ENCODE data around the gene ZNF487.
"Not testable (repeated sequence)": the region's sequence is repeated elsewhere in the genome, so short reads cannot be mapped to it uniquely, and the experiment has no call there.

ZNF487 gene

GRCh38 chr10:43437141-43437870, 395 bp downstream of the ZNF487 start:
- no peak for DNase-seq (ENCODE audit: low read depth)

- no peak for DNase-seq (ENCODE audit: low read depth)
These were observed 3.7 kb downstream of the ZNF487 start for GRCh38 chr10:43440463-43441134.

DNA sequence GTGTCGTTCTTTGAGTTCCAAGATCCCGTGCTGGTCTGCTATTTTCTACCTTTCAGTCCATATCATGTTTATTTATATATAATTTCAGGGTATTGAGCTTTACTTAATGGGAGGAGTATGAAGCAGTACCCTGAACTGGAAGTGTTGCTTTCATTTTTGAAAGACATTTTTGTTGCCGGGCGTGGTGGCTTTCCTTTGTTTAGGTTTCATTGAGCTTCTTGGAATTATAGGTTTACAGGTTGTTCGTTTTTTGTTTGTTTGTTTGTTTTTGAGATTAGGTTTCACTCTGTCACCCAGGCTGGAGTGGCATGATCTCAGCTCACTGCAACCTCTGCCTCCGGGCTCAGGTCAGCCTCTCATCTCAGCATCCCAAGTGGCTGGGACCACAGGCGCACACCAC, 7.4 kb downstream of the ZNF487 start:
- no peak for DNase-seq (ENCODE audit: low read depth)

GRCh38 chr10:43444897-43445466, 8.1 kb downstream of the ZNF487 start:
- DNase-seq (ENCODE audit: low read depth) = no peak

GRCh38 chr10:43446219-43447017, 9.5 kb downstream of the ZNF487 start:
- not testable (repeated sequence) for DNase-seq (ENCODE audit: low read depth)

- DNase-seq (ENCODE audit: low read depth) = no peak
These were observed 11.8 kb downstream of the ZNF487 start for GRCh38 chr10:43448742-43449141.

- DNase-seq (ENCODE audit: low read depth) = no peak
These were observed 15.5 kb downstream of the ZNF487 start for GRCh38 chr10:43452356-43452914.

DNA sequence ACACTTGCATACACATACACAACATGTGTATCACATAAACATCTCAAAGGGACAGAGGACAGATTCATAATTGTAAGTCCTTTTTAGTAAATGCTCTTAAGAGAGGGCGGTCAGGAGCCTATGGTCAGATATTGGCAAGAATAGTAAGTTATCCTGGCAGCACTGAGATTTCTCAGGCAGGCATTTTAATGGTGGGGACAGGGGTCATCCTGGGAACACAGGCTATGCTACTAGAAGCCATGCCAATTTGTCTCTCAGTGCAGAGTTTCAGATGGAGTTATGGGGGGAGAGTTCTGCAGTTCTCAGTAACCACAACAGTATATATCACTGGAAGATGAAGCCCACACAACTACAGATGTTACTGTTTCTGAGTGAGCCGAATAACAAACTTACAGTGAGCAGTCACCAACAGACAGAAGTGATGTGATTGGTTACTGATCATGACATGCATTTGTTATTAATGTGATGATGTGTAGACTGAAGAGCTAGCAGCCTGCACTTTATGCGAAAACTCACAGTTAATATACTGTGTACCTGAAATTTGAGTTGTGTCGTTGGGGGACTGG, 16.4 kb downstream of the ZNF487 start:
- DNase-seq (ENCODE audit: low read depth) = no peak

- not testable (repeated sequence) for DNase-seq (ENCODE audit: low read depth)
These were observed 17.1 kb downstream of the ZNF487 start for GRCh38 chr10:43454025-43454424.

DNA sequence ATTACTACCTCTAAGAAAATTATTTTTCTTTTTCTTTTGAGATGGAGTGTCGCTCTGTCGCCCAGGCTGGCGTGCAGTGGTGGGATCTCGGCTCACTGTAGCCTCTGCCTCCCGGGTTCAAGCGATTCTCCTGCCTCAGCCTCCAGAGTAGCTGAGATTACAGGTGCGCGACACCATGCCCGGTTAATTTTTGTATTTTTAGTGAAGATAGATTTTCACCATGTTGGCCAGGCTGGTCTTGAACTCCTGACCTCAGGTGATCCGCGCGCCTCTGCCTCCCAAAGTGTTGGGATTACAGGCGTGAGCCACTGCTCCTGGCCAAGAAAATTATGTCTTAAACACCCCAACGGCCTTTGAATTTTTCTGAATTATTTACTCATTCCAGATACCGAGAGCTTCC, 19.6 kb downstream of the ZNF487 start:
- DNase-seq (ENCODE audit: low read depth) = not testable (repeated sequence)

GRCh38 chr10:43458227-43458626, 21.3 kb downstream of the ZNF487 start:
- no peak for DNase-seq (ENCODE audit: low read depth)

DNA sequence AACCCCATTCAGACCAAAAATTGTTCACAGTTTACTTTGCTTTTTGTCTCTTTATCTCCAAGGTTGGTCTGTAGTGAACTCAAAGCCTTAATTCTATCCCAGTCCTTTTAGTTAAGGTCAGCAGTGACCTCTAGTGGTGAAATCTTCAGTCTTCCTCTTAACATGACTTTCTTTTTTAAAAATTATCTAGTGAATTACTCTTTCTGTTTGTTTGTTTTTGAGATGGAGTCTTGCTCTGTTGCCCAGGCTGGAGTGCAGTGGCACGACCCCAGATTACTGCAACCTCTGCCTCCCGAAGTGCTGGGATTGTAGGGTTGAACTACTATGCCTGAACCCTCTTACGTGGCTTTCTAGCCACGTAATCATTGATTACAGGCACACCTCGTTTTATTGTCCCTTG, 25.0 kb downstream of the ZNF487 start:
- no peak for DNase-seq (ENCODE audit: low read depth)

GRCh38 chr10:43465086-43465735, 28.3 kb downstream of the ZNF487 start:
- not testable (repeated sequence) for DNase-seq (ENCODE audit: low read depth)

- not testable (repeated sequence) for DNase-seq (ENCODE audit: low read depth)
These were observed 28.8 kb downstream of the ZNF487 start for GRCh38 chr10:43465736-43466120.

GRCh38 chr10:43471146-43471545, 34.2 kb downstream of the ZNF487 start:
- no peak for DNase-seq (ENCODE audit: low read depth)

DNA sequence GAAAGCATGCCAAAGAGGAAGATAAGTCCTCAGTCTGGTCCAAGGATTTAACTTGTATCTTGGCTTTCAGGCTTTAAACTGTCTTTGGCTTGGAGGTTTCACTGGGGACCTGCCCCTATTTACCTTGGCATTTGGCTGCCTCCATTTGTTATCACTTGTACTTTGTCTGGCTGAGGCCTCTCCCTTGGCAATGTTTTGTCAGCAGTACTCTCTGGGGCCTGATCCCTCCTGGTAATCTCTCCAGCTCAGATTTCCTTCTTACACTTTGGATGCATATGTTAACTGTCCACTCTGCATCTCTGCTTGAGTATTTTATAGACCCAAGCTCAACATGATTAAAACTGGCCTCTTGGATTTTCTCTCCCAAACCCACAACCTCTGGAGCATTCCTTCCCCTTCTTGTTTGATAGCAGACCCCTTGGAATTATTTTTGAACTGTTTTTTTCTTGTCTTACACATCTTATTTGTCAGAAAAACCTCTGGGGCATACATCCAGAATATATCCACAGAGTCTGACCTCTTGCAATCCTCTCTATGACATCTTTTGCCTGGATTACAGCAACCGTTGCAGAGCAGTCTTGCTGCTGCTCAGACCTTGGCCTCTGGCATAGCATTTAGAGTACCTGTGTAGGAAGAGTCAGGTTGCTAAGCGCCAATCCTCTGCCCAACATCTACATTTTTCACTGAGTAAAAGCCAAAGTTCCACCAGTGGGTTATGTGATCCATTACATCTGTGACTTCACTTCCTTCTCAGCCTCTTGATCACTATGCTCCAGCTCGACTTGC, 35.2 kb downstream of the ZNF487 start:
- no peak for DNase-seq (ENCODE audit: low read depth)

DNA sequence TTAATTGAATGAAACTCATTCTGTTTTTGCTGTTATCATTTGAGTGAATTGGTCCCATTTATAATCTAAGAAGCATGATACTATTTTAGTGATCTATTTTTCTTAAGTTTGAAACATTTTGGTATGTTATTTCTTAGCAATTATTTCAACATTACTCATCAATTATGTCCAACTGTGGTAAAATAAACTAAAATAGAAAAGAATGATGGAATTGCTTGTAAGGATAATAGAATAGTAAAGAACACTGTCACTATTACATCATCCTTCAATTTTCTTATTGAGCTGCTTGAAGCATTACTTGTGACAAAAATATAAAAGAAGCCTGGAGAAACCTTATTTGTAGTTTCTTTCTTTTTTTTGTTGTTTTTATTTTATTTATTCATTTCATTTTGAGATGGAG, 42.4 kb downstream of the ZNF487 start:
- no peak for DNase-seq (ENCODE audit: low read depth)

DNA sequence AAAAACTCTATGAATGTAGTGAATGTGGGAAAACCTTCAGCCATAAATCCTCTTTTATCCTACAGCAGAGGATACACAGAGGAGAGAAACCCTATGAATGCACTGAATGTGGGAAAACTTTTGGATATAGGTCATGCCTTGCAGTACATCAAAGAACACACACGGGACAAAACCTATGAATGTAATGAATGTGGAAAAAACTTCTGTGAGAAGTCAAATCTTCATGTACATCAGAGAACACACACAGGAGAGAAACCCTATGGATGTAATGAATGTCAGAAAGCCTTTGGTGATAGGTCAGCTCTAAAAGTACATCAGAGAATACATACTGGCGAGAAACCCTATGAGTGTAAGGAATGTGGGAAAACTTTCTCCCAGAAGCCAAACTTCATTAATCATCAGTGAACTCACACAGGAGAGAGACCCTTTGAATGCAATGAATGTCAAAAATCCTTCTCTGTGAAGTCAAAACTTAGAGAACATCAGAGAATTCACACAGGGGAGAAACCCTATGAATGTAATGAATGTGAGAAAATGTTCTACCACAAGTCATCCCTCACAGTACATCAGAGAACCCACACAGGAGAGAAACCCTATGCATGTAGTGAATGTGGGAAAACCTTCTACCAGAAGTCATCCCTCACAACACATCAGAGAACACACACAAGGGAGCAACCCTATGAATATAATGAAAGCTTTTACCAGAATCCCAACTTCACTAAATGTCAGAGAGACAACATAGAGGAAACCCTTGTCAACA, 45.6 kb downstream of the ZNF487 start:
- no peak for DNase-seq (ENCODE audit: low read depth)

DNA sequence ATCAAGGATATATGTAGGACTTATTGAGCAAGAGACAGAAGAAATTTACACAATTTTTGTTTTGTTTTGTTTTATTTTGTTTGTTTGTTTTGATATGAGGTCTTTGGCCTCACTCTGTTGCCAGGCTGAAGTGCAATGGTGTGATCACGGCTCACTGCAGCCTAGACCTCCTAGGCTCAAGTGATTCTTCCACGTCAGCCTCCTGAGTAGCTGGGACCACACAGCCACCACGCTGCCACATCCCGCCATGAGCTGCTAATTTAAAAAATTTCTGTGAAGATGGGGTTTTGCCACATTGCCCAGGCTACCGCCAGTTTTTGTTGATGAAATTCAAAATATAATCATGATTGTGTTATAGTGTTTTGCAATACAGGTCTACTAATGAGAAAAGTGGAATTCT, 54.9 kb downstream of the ZNF487 start:
- no peak for DNase-seq (ENCODE audit: low read depth)

GRCh38 chr10:43502931-43503330, 66.0 kb downstream of the ZNF487 start:
- DNase-seq (ENCODE audit: low read depth) = no peak
